ENCODE measurements around the gene HIF3A.

HIF3A gene

DNA sequence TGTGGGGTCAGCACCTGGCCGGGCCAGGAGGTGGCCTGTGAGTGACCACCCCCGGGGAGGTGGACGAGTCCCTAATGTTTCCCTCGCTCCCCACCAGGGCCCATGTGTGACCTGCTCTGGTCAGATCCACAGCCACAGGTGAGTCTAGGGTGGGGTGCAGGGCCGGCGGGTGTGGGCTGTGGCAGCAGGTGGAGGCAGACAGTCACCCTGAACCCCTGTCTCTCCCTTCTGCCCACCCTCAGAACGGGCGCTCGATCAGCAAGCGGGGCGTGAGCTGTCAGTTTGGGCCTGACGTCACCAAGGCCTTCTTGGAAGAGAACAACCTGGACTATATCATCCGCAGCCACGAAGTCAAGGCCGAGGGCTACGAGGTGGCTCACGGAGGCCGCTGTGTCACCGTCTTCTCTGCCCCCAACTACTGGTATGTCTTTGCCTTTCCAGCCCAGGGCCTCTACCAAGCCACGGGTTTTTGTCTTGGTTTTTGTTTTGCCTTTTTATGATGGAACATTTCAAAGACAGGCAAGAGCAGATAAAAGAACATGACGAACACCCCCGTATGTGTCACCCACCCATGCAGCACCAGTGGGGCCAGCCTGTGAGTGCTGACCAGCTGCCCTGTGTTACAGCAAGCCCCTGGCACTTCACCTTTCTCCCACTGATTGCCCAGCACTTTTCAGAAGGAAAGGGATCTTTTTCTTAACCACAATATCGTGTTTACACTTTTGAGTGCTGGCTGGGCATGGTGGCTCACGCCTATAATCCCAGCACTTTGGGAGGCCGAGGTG lies 91.7 kb downstream of the HIF3A start:
- Histone ChIP-seq H3K4me3 (no peak overlapping the region), H3K27ac (no peak overlapping the region), H3K9ac (ENCODE audit: insufficient read length) (no peak overlapping the region), H3K36me3 (ENCODE audit: insufficient read depth, low read length) (peaks cover 70% of the 10 kb centered on the region), H3K9me3 (ENCODE audit: low read depth, low read length) (no peaks in the 10 kb centered on the region)
- DNase-seq (ENCODE audit: low read depth, low spot score): no peak
- TF ChIP-seq FOXP2 (optimal IDR thresholded peaks at IDR 0.05; ENCODE audit: control extremely low read depth, extremely low read length, insufficient read depth) (no peak), POLR2AphosphoS5 (IDR thresholded peaks at IDR 0.05; ENCODE audit: borderline replicate concordance, low read depth, low read length) (no peak), EZH2 (IDR thresholded peaks at IDR 0.05) (no peak)

- Histone ChIP-seq H3K36me3 (ENCODE audit: insufficient read depth, low read length) (peaks cover 52% of the 10 kb centered on the region), H3K9ac (ENCODE audit: insufficient read length) (no peak overlapping the region), H3K9me3 (ENCODE audit: low read depth, low read length) (no peaks in the 10 kb centered on the region), H3K27ac (no peak overlapping the region), H3K4me3 (no peak overlapping the region)
- no peak for DNase-seq (ENCODE audit: low read depth, low spot score)
- TF ChIP-seq EZH2 (IDR thresholded peaks at IDR 0.05) (no peak), FOXP2 (optimal IDR thresholded peaks at IDR 0.05; ENCODE audit: control extremely low read depth, extremely low read length, insufficient read depth) (no peak), POLR2AphosphoS5 (IDR thresholded peaks at IDR 0.05; ENCODE audit: borderline replicate concordance, low read depth, low read length) (no peak)
These were observed 93.4 kb downstream of the HIF3A start for GRCh38 chr19:46390121-46390858.

DNA sequence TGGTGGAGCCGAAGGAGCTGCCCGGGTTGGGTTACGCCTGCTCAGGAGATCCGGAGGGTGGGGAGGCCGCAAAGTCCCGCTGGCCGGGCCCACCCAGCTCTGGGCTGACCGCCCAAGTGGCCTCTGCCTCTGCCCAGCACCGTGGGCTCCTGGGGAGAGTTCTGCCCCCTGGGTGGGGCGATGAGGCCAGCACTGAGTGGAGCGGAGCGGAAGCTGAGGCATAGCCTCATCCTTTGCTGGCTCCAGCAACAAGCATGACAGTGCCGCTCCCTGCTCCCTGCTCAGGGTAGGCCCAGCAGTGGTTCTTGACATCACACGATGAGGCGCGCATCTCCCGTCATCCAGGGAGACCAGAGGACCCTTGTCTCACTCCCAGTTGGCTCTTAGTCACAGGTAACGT lies 94.0 kb downstream of the HIF3A start:
- TF ChIP-seq POLR2AphosphoS5 (IDR thresholded peaks at IDR 0.05; ENCODE audit: borderline replicate concordance, low read depth, low read length): no peak
- TF ChIP-seq EZH2 (IDR thresholded peaks at IDR 0.05): no peak
- TF ChIP-seq FOXP2 (optimal IDR thresholded peaks at IDR 0.05; ENCODE audit: control extremely low read depth, extremely low read length, insufficient read depth): no peak
- Histone ChIP-seq H3K9ac (ENCODE audit: insufficient read length) (no peak overlapping the region), H3K4me3 (no peak overlapping the region), H3K36me3 (ENCODE audit: insufficient read depth, low read length) (peaks cover 52% of the 10 kb centered on the region), H3K9me3 (ENCODE audit: low read depth, low read length) (no peaks in the 10 kb centered on the region), H3K27ac (no peak overlapping the region)
- no peak for DNase-seq (ENCODE audit: low read depth, low spot score)

DNA sequence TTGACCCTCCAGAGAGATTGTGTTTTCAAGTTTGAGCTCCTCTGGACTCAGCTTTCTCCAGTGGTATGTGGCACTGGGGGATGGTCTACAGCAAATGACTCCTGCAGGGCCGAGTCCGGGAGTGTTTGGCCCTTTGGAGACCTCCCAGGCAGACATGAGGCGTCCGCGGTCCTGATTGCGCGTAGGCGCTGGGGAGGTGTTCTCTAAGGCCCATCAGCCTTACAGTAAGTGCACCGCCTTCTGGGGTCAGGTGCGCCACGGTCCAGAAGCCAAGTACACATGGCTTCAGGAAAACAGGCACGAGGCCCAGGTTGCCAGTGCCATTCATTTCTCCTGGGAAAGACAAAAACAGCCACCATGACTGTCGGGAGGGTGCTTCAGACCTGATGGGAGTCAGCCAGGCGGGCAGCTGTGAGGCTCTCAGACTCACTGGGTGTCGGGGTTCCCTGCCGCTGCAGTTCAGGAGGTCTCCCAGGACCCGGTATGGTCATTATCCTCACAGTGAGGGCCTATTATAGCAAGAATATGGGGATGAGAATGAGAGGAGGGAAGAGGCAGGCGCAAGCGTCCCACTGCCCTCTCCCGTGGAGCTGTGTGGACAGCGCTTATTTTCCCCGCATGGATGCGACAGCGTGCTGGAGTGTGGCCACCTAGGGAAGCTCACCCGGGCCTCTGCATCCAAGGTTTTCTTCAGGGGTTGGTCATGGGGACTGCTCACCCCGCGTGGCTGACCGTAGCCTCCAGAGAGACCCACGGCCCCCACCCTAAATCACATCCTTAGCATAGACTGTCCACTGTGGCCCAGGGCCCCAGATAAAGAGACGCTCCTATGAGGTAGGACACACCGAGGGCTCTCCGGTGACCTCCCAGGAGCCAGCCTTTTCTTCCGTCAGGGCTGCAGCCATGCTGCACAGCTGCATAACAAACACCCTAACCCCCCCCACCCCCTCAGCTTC lies 94.7 kb downstream of the HIF3A start:
- no peaks in the 10 kb centered on the region for H3K9me3 ChIP-seq (ENCODE audit: low read depth, low read length)
- 0 out of 2 replicates have a peak overlapping the region, but pooled peaks have one; percentile 9 for H3K27ac ChIP-seq
- no peak overlapping the region for H3K4me3 ChIP-seq
- DNase-seq (ENCODE audit: low read depth, low spot score): no peak
- TF ChIP-seq POLR2AphosphoS5 (IDR thresholded peaks at IDR 0.05; ENCODE audit: borderline replicate concordance, low read depth, low read length) (no peak), EZH2 (IDR thresholded peaks at IDR 0.05) (no peak), FOXP2 (optimal IDR thresholded peaks at IDR 0.05; ENCODE audit: control extremely low read depth, extremely low read length, insufficient read depth) (no peak)
- H3K36me3 ChIP-seq (ENCODE audit: insufficient read depth, low read length): peaks cover 49% of the 10 kb centered on the region
- H3K9ac ChIP-seq (ENCODE audit: insufficient read length): no peak overlapping the region

DNA sequence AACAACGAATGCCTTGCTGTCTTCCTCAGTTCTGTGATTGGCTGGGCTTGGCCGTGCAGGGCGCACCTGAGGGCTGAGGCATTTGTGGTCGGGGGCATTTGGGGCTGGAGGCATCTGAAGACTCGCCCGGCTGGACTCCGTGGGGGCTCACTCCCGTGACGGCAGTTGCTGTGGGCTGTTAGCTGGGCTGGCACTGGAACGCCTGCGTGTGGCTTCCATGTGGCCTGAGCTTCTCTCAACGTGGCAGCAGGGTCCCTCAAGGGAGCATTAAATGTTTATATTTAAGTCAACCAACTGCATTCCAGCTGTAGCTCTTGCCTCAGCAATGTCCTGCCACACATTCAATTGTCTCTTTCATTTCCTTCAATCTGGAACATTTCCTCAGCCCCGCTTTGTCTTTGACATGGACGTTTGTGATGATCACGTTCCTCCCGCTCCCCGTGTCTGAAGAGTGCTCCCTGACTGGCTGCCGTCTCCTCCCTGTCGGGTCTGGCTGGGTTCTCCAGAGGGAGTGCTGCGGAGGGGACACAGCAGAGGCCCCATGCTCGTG lies 95.5 kb downstream of the HIF3A start:
- H3K4me3 ChIP-seq: peak overlapping the region; percentile 16; the same call in 1 of the 2 replicates
- H3K9ac ChIP-seq (ENCODE audit: insufficient read length): no peak overlapping the region
- H3K36me3 ChIP-seq (ENCODE audit: insufficient read depth, low read length): peaks cover 42% of the 10 kb centered on the region
- TF ChIP-seq FOXP2 (optimal IDR thresholded peaks at IDR 0.05; ENCODE audit: control extremely low read depth, extremely low read length, insufficient read depth) (no peak), EZH2 (IDR thresholded peaks at IDR 0.05) (no peak), POLR2AphosphoS5 (IDR thresholded peaks at IDR 0.05; ENCODE audit: borderline replicate concordance, low read depth, low read length) (no peak)
- H3K27ac ChIP-seq: peak overlapping the region; percentile 77
- no peak for DNase-seq (ENCODE audit: low read depth, low spot score)
- no peaks in the 10 kb centered on the region for H3K9me3 ChIP-seq (ENCODE audit: low read depth, low read length)

DNA sequence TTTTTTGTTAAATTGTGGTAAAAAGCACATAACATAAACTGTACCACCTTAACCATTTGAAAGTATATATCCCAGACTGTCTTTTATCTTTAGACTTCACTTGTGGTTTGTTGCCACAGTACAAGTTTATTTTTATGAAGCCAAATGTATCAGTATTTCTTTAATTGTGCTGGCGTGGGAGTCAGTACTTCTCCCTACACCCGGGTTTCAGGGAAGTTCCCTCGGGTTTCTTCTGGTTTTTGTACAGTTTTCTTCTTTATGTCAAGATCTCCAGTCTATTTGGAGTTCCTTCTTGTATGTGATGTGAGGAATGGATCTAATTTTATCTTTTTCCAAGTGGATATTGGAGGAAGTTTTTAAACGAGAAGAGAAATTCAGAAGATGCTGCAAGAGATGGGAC lies 96.0 kb downstream of the HIF3A start:
- peak overlapping the region; percentile 77 for H3K27ac ChIP-seq
- H3K36me3 ChIP-seq (ENCODE audit: insufficient read depth, low read length): peaks cover 36% of the 10 kb centered on the region
- no peak overlapping the region for H3K9ac ChIP-seq (ENCODE audit: insufficient read length)
- H3K9me3 ChIP-seq (ENCODE audit: low read depth, low read length): no peaks in the 10 kb centered on the region
- TF ChIP-seq POLR2AphosphoS5 (IDR thresholded peaks at IDR 0.05; ENCODE audit: borderline replicate concordance, low read depth, low read length): no peak
- TF ChIP-seq FOXP2 (optimal IDR thresholded peaks at IDR 0.05; ENCODE audit: control extremely low read depth, extremely low read length, insufficient read depth): no peak
- peak overlapping the region; percentile 16; the same call in 1 of the 2 replicates for H3K4me3 ChIP-seq
- DNase-seq (ENCODE audit: low read depth, low spot score): no peak

Data from SK-N-MC (cell line).